Measurements from ENCODE around the gene DNAH11. TPM values are rescaled to one million over a fixed set of nuclear protein-coding genes. Genes with fewer than 3 reads are reported as not detected.

Gene DNAH11
- total RNA-seq, 6 experiments from 2014 or later = 0.17 to 5.5 (median 1.2) TPM

DNA sequence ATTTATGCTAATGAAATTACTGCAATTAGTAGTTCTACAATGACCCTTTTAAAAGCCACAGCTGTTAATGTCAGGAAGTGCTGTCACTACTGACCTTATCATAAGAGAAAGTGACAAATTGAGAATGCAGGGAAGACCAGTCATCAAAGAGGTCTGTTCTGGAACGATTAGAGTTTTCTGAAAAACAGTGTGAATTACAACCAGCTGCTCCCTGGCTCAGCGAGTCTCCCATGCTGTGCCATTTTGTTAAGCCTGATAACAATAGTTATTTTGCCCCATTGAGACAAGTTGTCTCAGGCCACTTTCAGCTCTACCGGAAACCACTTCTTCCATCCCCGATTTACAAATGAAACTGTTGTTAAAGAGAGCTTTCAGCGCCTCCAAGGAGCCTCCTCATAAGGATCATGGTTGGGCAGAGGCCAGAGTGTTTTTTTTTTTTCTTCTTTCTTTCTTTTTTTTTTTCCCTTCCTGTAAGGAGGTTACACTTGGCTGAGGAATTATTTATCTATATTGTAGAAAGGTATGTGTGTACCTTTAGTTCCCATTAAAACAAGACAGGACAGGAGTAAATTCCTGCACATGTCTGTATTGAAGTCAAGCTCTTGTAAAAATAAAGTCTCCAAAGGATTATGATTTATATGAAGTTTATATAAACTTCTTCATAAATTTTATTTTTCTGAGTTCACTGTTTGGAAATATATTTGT lies 229.2 kb downstream of the DNAH11 start:
- ATAC-seq (no peak), DNase-seq (no peak)
- TF ChIP-seq POLR2A (IDR thresholded peaks at IDR 0.05) = no peak
- no peak for TF ChIP-seq CTCF (IDR thresholded peaks at IDR 0.05)
- Histone ChIP-seq H3K4me3 (no peak overlapping the region), H3K4me1 (no peaks in the 10 kb centered on the region), H3K27me3 (no peaks in the 10 kb centered on the region), H3K9me3 (no peaks in the 10 kb centered on the region), H3K36me3 (no peaks in the 10 kb centered on the region), H3K27ac (no peak overlapping the region)
- intact Hi-C loops (cut with DNase I) = no loop called here
- WGBS (ENCODE audit: insufficient coverage, low coverage, low lambda C conversion rate, missing lambda C conversion rate) = 6% methylated on average over 5 of the region's 5 CpGs

DNA sequence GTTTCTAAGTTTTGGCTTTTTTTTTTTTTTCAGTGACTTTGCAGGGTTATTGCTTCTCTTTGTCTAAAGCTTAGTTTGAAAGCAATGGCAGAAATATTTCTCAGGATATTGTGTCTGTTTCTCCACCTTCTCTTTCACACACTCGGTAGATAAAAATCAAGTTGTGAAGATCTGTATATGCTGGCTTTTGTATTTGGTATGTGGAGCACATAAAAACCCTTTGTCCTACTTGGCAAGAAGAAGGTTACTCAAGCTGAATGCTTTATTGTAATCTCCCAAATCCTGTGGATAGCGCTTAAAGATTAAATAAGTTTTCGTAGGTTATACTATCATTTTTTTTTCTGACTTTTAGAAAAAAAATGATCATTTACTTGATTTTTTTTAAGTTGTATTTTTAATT lies 230.5 kb downstream of the DNAH11 start:
- ATAC-seq (no peak), DNase-seq (no peak)
- no peaks in the 10 kb centered on the region for H3K36me3 ChIP-seq
- intact Hi-C loops (cut with DNase I) = no loop called here
- no peaks in the 10 kb centered on the region for H3K9me3 ChIP-seq
- no peak overlapping the region for H3K4me3 ChIP-seq
- no peaks in the 10 kb centered on the region for H3K4me1 ChIP-seq
- H3K27me3 ChIP-seq = no peaks in the 10 kb centered on the region
- no peak overlapping the region for H3K27ac ChIP-seq
- WGBS (ENCODE audit: insufficient coverage, low coverage, low lambda C conversion rate, missing lambda C conversion rate) = 95% methylated on average over 3 of the region's 3 CpGs
- TF ChIP-seq POLR2A (IDR thresholded peaks at IDR 0.05) (no peak), CTCF (IDR thresholded peaks at IDR 0.05) (no peak)

DNA sequence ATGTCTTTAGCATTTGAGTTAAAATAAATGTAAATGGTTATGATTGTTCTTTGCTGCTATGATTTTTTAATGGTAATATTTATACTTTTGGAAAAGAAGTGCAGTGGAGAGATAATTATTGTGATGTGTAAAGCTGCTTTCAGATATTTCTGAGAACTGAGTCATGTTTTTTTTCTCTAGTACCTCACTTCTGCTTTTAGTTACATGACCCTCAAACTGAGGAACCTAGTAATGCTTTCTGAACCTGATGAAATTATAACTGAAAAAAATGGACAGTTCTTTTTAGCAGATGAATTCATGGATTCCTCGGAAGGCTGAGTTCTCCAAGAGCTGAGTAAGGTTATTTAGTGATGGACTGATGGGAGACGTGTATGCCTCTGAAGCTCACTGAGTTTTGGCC lies 235.1 kb downstream of the DNAH11 start:
- intact Hi-C loops (cut with DNase I) = no loop called here
- 71% methylated on average over 2 of the region's 2 CpGs for WGBS (ENCODE audit: insufficient coverage, low coverage, low lambda C conversion rate, missing lambda C conversion rate)

GRCh38 chr7:21778953-21779352 lies 236.1 kb downstream of the DNAH11 start:
- Histone ChIP-seq H3K36me3 (no peaks in the 10 kb centered on the region), H3K4me3 (no peak overlapping the region), H3K27me3 (no peaks in the 10 kb centered on the region), H3K9me3 (no peaks in the 10 kb centered on the region), H3K4me1 (no peaks in the 10 kb centered on the region), H3K27ac (no peak overlapping the region)
- 84% methylated on average over 9 of the region's 9 CpGs for WGBS (ENCODE audit: insufficient coverage, low coverage, low lambda C conversion rate, missing lambda C conversion rate)
- no peak for TF ChIP-seq POLR2A (IDR thresholded peaks at IDR 0.05)
- no peak for TF ChIP-seq CTCF (IDR thresholded peaks at IDR 0.05)
- no peak for DNase-seq
- ATAC-seq = no peak
- intact Hi-C loops (cut with DNase I) = no loop called here

More for the DNA sequence above, 235.1 kb downstream of the DNAH11 start:
- no peak for ATAC-seq
- no peak for DNase-seq
- TF ChIP-seq POLR2A (IDR thresholded peaks at IDR 0.05) (no peak), CTCF (IDR thresholded peaks at IDR 0.05) (no peak)
- no peak overlapping the region for H3K4me3 ChIP-seq
- no peaks in the 10 kb centered on the region for H3K4me1 ChIP-seq
- no peaks in the 10 kb centered on the region for H3K36me3 ChIP-seq
- H3K9me3 ChIP-seq = no peaks in the 10 kb centered on the region
- H3K27ac ChIP-seq = no peak overlapping the region
- H3K27me3 ChIP-seq = no peaks in the 10 kb centered on the region
